ENCODE measurements around the gene CADM4. TPM values are rescaled to one million over a fixed set of nuclear protein-coding genes. Genes with fewer than 3 reads are reported as not detected.

The CADM4 gene
- total and polyA plus RNA-seq, 9 of the 15 experiments (the other 6 are each of a cell fraction or from before 2014, with no cell fraction given) = 0.03 to 4.6 (median 1.3) TPM

GRCh38 chr19:43638995-43639518 is 593 bp downstream of the CADM4 start:
- BruUV-seq (replicated peaks) = no TSS peak
- no peak for ATAC-seq
- peak overlapping the region in 1 of 2 experiments; percentile 90; a peak in 2 of 4 replicates for H3K9ac ChIP-seq (ENCODE audit: insufficient read depth in 1 of 2, low read depth in 2 of 2, low read length in 2 of 2)
- ChIA-PET POLR2A (no interaction called here), CTCF (ENCODE audit: low intra/inter-chr PET ratio) (no interaction called here)
- no peak for FAIRE-seq
- DNase-seq (ENCODE audit: extremely low read depth in 1 of 4, low spot score in 3 of 4) = no peak
- no peaks in the 10 kb centered on the region for H3K79me2 ChIP-seq (ENCODE audit: control insufficient read depth, insufficient read depth, low read length)
- 7% methylated on average over 12 of the region's 18 CpGs for WGBS (ENCODE audit: insufficient coverage, low coverage, missing lambda C conversion rate)
- H3K27me3 ChIP-seq (ENCODE audit: control insufficient read depth in 2 of 2, insufficient read depth in 2 of 2, low read length in 2 of 2) = peaks cover 9% of the 10 kb centered on the region in 2 experiments
- intact Hi-C loops (cut with micrococcal nuclease) (no loop called here), in situ Hi-C loops (cut with MboI) (no loop called here)
- no peaks in the 10 kb centered on the region for H3K9me1 ChIP-seq (ENCODE audit: control insufficient read depth, insufficient read depth, low read length)
- no peaks in the 10 kb centered on the region for H3K9me3 ChIP-seq (replicated peaks; ENCODE audit: control insufficient read depth, insufficient read depth, low read depth, low read length)
- peak overlapping the region; percentile 44 for H3K4me3 ChIP-seq
- peak overlapping the region; percentile 55 for H2AFZ ChIP-seq (ENCODE audit: low read depth, low read length)
- H3K4me1 ChIP-seq (replicated peaks in 1 of 2; ENCODE audit: control insufficient read depth in 2 of 2, insufficient read depth in 2 of 2, low read length in 2 of 2) = peaks cover 18 to 34% of the 10 kb centered on the region in 2 experiments; a peak in 4 of 5 replicates
- H3K36me3 ChIP-seq (ENCODE audit: control insufficient read depth, insufficient read depth, low read length) = no peaks in the 10 kb centered on the region
- peak overlapping the region; percentile 66 for H3K4me2 ChIP-seq (ENCODE audit: insufficient read depth, low read length)
- H4K20me1 ChIP-seq (replicated peaks; ENCODE audit: control insufficient read depth, insufficient read depth, low read length) = no peaks in the 10 kb centered on the region
- H3K27ac ChIP-seq (ENCODE audit: extremely low read depth, low read depth, low read length) = no peak overlapping the region
- TF ChIP-seq SMAD3 (CRISPR knock-in tag; conservative IDR thresholded peaks at IDR 0.05) (no peak), SETDB1 (IDR thresholded peaks at IDR 0.05; ENCODE audit: low read length) (no peak), FOXJ2 (tag; IDR thresholded peaks at IDR 0.05) (no peak), ZBTB2 (IDR thresholded peaks at IDR 0.05) (no peak), HMGXB4 (CRISPR knock-in tag; IDR thresholded peaks at IDR 0.05) (no peak), SMARCC2 (IDR thresholded peaks at IDR 0.05; ENCODE audit: low read depth) (no peak), ELF4 (CRISPR knock-in tag; IDR thresholded peaks at IDR 0.05) (0 out of 2 replicates have a peak, but pooled peaks have one; percentile 54), ZBTB40 (IDR thresholded peaks at IDR 0.05) (peak; percentile 53; the same call in 1 of the 2 replicates), ZBTB40 (CRISPR knock-in tag; IDR thresholded peaks at IDR 0.05) (no peak)
